Activated naive CD8-positive, alpha-beta T cell (primary cell): Measurements from ENCODE around the gene MYOF.
"Not testable (repeated sequence)": the region's sequence is repeated elsewhere in the genome, so short reads cannot be mapped to it uniquely, and the experiment has no call there.

Experiments used
- H3K27ac Mint-ChIP-seq: one replicate; pipeline ENCODE4 v1.8.0; 2021; ENCODE audit warnings: mixed read lengths
- H3K27me3 Mint-ChIP-seq: one replicate; pipeline ENCODE4 v1.8.0; 2021; ENCODE audit warnings: mixed read lengths
- H3K36me3 Mint-ChIP-seq: one replicate; pipeline ENCODE4 v1.8.0; 2021; ENCODE audit warnings: mixed read lengths
- H3K4me1 Mint-ChIP-seq: one replicate; pipeline ENCODE4 v1.8.0; 2021; ENCODE audit warnings: low read depth, mixed read lengths
- H3K4me3 Mint-ChIP-seq: one replicate; pipeline ENCODE4 v1.8.0; 2021; ENCODE audit warnings: mild to moderate bottlenecking, mixed read lengths
- H3K9me3 Mint-ChIP-seq: one replicate; pipeline ENCODE4 v1.8.0; 2021; ENCODE audit warnings: low read depth, mixed read lengths

The MYOF gene

GRCh38 chr10:93468461-93469213 is 13.5 kb downstream of the MYOF start:
- Mint-ChIP-seq H3K27ac (no peak overlapping the region), H3K27me3 (no peaks in the 10 kb centered on the region), H3K4me3 (no peak overlapping the region), H3K36me3 (no peaks in the 10 kb centered on the region), H3K4me1 (peaks cover 9% of the 10 kb centered on the region), H3K9me3 (no peaks in the 10 kb centered on the region)

DNA sequence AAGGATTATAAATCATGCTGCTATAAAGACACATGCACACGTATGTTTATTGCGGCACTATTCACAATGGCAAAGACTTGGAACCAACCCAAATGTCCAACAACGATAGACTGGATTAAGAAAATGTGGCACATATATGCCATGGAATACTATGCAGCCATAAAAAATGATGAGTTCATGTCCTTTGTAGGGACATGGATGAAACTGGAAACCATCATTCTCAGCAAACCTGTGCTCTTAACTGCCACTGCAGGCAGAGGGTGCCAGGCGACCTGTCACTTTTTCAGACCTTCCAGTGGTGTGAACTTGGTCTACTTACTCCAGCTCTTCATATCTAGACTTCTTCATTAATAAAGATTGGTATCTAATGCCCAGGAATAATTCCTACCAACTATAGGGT is 14.5 kb downstream of the MYOF start:
- not testable (repeated sequence) for H3K4me3 Mint-ChIP-seq, H3K36me3 Mint-ChIP-seq, H3K27ac Mint-ChIP-seq, H3K27me3 Mint-ChIP-seq, H3K9me3 Mint-ChIP-seq
- peaks cover 13% of the 10 kb centered on the region for H3K4me1 Mint-ChIP-seq

DNA sequence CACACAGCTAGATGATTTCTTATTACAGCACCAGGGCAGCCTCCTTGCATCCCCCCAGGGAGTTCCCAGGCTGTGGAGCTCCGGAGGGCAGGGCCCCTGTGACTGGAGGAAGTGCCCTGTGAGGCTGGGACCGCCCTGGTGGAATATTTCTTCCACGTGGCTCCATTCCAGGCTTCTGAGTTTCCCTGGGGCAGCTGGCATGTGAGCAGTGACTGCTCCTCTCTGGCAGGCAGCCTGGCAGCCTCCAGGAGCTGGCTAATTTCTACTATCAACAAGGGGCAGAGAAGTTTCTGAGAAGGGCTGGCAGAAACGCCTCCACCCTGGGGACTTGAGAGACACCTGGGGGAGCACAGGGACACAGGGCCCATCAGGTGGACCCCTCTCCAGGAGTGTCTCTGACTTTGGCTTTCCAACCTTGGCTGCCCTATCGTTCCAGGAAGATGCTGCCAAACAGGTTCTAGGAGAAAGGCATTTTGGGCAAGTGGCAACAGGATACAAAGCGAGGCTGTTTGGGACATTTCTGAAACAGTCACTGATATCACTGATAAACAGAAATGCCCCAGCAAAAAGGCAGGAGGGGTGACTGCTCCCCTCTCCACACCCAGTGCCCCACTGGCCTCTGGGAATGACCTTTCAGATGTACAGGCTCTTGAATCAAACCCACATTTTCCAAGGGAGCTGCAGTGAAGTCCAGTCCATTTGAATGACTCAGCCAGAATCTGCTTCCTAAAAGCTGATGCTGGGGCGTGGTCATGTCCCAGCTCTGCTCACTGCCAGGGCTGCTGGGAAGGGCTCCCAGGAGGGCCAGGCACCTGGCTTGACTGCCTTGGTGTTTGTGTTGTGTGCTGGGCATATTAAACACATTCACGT is 16.1 kb downstream of the MYOF start:
- no peaks in the 10 kb centered on the region for H3K36me3 Mint-ChIP-seq
- H3K9me3 Mint-ChIP-seq = no peaks in the 10 kb centered on the region
- peaks cover 10% of the 10 kb centered on the region for H3K4me1 Mint-ChIP-seq
- no peak overlapping the region for H3K27ac Mint-ChIP-seq
- no peak overlapping the region for H3K4me3 Mint-ChIP-seq
- H3K27me3 Mint-ChIP-seq = no peaks in the 10 kb centered on the region

DNA sequence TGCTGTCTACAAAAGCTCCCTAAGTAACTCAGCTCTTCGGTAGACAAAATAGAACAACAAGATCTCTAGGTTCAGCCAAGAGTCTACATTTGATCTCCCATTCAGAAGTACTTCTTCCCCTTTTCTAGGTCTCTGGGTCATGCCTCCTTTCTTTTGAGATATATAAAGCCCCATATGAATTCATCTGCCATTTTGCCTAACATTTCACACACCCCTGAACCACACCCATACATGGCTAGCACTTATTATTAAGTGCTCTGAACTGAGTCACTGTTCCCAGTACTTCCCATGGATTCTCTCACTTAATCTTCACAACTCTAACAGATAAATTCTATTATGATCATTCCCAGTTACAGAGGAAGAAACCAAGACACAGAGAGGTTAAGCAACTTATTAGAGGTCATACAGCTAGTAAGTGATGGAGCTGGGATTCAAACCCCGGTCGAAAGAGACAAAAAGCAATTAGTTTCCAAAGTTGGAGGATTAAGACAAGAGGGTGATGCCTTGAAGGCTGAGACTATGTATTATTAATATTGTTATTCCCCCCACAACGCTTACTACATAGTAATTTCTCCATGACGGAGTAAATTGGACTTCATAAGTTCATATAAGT is 17.3 kb downstream of the MYOF start:
- Mint-ChIP-seq H3K36me3 (no peaks in the 10 kb centered on the region), H3K27ac (no peak overlapping the region), H3K9me3 (no peaks in the 10 kb centered on the region), H3K4me3 (no peak overlapping the region), H3K4me1 (peaks cover 8% of the 10 kb centered on the region), H3K27me3 (no peaks in the 10 kb centered on the region)

- H3K36me3 Mint-ChIP-seq = no peaks in the 10 kb centered on the region
- peaks cover 8% of the 10 kb centered on the region for H3K4me1 Mint-ChIP-seq
- H3K9me3 Mint-ChIP-seq = no peaks in the 10 kb centered on the region
- no peak overlapping the region for H3K27ac Mint-ChIP-seq
- H3K27me3 Mint-ChIP-seq = no peaks in the 10 kb centered on the region
- no peak overlapping the region for H3K4me3 Mint-ChIP-seq
Observed at GRCh38 chr10:93463723-93464476, 18.2 kb downstream of the MYOF start.

- Mint-ChIP-seq H3K36me3 (no peaks in the 10 kb centered on the region), H3K9me3 (no peaks in the 10 kb centered on the region), H3K27me3 (no peaks in the 10 kb centered on the region), H3K4me3 (no peak overlapping the region), H3K4me1 (peaks cover 4% of the 10 kb centered on the region), H3K27ac (no peak overlapping the region)
Observed at GRCh38 chr10:93462881-93463280, 19.3 kb downstream of the MYOF start.

GRCh38 chr10:93462371-93462770 is 19.8 kb downstream of the MYOF start:
- Mint-ChIP-seq H3K27ac (no peak overlapping the region), H3K27me3 (no peaks in the 10 kb centered on the region), H3K4me1 (peaks cover 4% of the 10 kb centered on the region), H3K36me3 (no peaks in the 10 kb centered on the region), H3K4me3 (no peak overlapping the region), H3K9me3 (no peaks in the 10 kb centered on the region)

- Mint-ChIP-seq H3K36me3 (no peaks in the 10 kb centered on the region), H3K4me1 (peaks cover 4% of the 10 kb centered on the region), H3K27ac (no peak overlapping the region), H3K9me3 (no peaks in the 10 kb centered on the region), H3K4me3 (no peak overlapping the region), H3K27me3 (no peaks in the 10 kb centered on the region)
Observed at GRCh38 chr10:93461807-93462178, 20.3 kb downstream of the MYOF start.

GRCh38 chr10:93461109-93461806 is 20.9 kb downstream of the MYOF start:
- Mint-ChIP-seq H3K27me3 (no peaks in the 10 kb centered on the region), H3K4me3 (no peak overlapping the region), H3K9me3 (no peaks in the 10 kb centered on the region), H3K36me3 (no peaks in the 10 kb centered on the region), H3K27ac (no peak overlapping the region), H3K4me1 (peaks cover 4% of the 10 kb centered on the region)

- Mint-ChIP-seq H3K9me3 (no peaks in the 10 kb centered on the region), H3K4me1 (peaks cover 4% of the 10 kb centered on the region), H3K4me3 (no peak overlapping the region), H3K27me3 (no peaks in the 10 kb centered on the region), H3K27ac (no peak overlapping the region), H3K36me3 (no peaks in the 10 kb centered on the region)
Observed at GRCh38 chr10:93459466-93459865, 22.7 kb downstream of the MYOF start.

DNA sequence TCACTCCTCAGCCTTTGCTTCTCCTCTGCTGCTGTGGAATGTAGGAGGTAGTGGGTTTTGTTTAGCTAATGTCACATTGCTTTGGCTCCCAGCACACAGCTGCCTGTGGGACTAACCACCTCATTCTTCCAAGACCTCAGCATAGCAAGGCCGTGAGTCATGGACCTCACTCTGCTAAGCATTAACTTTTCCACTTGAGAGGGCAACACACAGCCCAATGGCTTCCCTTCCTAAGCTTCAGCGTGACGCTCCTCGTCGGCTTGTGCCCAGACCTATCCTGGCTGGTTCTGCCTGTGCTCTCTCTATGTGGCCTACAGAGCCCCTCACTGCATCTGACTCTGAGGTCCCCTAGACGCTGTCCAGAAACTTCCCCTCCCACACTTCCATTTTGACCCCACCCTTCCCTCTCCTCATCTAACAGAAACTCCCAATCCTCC is 23.3 kb downstream of the MYOF start:
- no peaks in the 10 kb centered on the region for H3K27me3 Mint-ChIP-seq
- no peak overlapping the region for H3K4me3 Mint-ChIP-seq
- H3K27ac Mint-ChIP-seq = no peak overlapping the region
- no peaks in the 10 kb centered on the region for H3K36me3 Mint-ChIP-seq
- no peaks in the 10 kb centered on the region for H3K9me3 Mint-ChIP-seq
- peaks cover 4% of the 10 kb centered on the region for H3K4me1 Mint-ChIP-seq

DNA sequence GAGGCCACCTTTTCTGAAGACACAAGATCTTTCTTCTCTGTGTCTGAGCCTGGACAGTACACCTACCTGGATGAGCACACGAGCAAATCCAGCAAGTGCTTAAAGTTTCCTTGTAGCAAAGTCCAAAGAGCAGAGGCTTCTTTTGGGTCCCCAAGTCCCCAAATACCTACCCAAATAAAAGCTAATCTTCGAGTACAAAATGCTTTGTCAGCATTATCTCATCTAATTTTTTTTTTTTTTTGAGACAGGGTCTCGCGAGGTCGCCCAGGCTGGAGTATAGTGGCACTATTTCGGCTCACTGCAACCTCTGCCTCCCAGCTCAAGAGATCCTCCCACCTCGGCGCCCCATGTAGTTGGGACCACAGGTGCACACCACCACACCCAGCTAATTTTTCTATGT is 24.6 kb downstream of the MYOF start:
- H3K4me3 Mint-ChIP-seq = no peak overlapping the region
- no peaks in the 10 kb centered on the region for H3K9me3 Mint-ChIP-seq
- H3K27ac Mint-ChIP-seq = no peak overlapping the region
- H3K27me3 Mint-ChIP-seq = no peaks in the 10 kb centered on the region
- H3K36me3 Mint-ChIP-seq = no peaks in the 10 kb centered on the region
- H3K4me1 Mint-ChIP-seq = no peaks in the 10 kb centered on the region

DNA sequence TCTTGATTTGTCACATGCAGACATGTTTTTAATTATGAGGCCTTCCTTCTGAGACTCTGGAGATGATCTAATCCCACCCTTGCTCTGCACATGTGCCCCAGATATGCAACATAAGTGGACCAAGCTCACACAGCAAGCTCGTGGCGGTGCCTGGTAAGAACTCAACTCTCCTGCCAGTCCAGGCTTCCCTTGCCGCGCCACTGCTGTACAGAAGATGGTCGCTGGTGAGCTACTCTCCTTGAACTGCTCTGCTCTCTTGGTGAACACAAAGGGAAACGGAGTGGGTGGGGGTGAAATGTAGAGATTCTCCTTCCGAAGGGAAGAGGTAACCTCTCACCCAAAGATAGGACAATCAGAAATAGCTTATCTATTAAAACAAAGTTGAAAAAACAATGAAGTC is 25.7 kb downstream of the MYOF start:
- Mint-ChIP-seq H3K36me3 (no peaks in the 10 kb centered on the region), H3K27me3 (no peaks in the 10 kb centered on the region), H3K4me3 (no peak overlapping the region), H3K4me1 (peaks cover 6% of the 10 kb centered on the region), H3K27ac (no peak overlapping the region), H3K9me3 (no peaks in the 10 kb centered on the region)

DNA sequence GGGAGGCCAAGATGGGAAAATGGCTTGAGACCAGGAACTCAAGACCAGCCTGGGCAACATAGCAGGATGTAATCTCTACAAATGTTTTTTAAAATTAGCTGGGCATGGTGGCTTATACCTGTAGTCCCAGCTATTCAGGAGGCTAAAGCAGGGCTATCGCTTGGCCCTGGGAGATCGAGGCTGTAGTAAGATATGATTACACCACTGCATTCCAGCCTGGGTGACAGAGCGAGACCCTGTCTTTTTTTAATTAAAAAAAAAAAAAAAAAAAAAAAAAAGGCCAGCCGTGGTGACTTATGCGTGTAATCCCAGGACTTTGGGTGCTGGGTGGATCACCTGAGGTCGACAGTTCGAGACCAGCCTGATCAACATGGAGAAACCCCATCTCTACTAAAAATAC is 27.4 kb downstream of the MYOF start:
- Mint-ChIP-seq H3K4me1 (peaks cover 6% of the 10 kb centered on the region), H3K9me3 (no peaks in the 10 kb centered on the region), H3K27me3 (no peaks in the 10 kb centered on the region), H3K36me3 (peaks cover under 1% of the 10 kb centered on the region), H3K4me3 (no peak overlapping the region), H3K27ac (no peak overlapping the region)
